Activated naive CD4-positive, alpha-beta T cell (primary cell): Measurements from ENCODE around the gene ERRFI1.

Experiments used
- DNase-seq, 4 experiments: peaks; one replicate each; lab custom pipeline; 2025; lab: John Stamatoyannopoulos, UW

ERRFI1 gene

GRCh38 chr1:8043621-8044020 lies 17.5 kb upstream of the ERRFI1 start:
- no peak for DNase-seq

GRCh38 chr1:8042134-8042533 lies 16.0 kb upstream of the ERRFI1 start:
- DNase-seq, result no peak

- no peak for DNase-seq
Measured at GRCh38 chr1:8040586-8040985, 14.5 kb upstream of the ERRFI1 start.

GRCh38 chr1:8039071-8039470 lies 13.0 kb upstream of the ERRFI1 start:
- DNase-seq, result no peak

GRCh38 chr1:8035289-8035688 lies 9.2 kb upstream of the ERRFI1 start:
- DNase-seq, result no peak

- DNase-seq, result no peak
Measured at GRCh38 chr1:8033322-8033721, 7.2 kb upstream of the ERRFI1 start.

- DNase-seq, result no peak
Measured at GRCh38 chr1:8032366-8032910, 6.3 kb upstream of the ERRFI1 start.

GRCh38 chr1:8031176-8031785 lies 5.2 kb upstream of the ERRFI1 start:
- no peak for DNase-seq

GRCh38 chr1:8028571-8028910 lies 2.4 kb upstream of the ERRFI1 start:
- DNase-seq, result no peak

GRCh38 chr1:8027748-8028570 lies 1.9 kb upstream of the ERRFI1 start:
- no peak for DNase-seq

- no peak for DNase-seq
Measured at GRCh38 chr1:8026976-8027747, 1.1 kb upstream of the ERRFI1 start.

GRCh38 chr1:8025671-8026144 lies 401 bp downstream of the ERRFI1 start:
- no peak for DNase-seq

GRCh38 chr1:8025061-8025670 lies 943 bp downstream of the ERRFI1 start:
- DNase-seq, result no peak

- DNase-seq, result no peak
Measured at GRCh38 chr1:8024329-8024728, 1.8 kb downstream of the ERRFI1 start.

- no peak for DNase-seq
Measured at GRCh38 chr1:8023995-8024313, 2.2 kb downstream of the ERRFI1 start.

- DNase-seq, result no peak
Measured at GRCh38 chr1:8023287-8023994, 2.7 kb downstream of the ERRFI1 start.

GRCh38 chr1:8022395-8023286 lies 3.5 kb downstream of the ERRFI1 start:
- DNase-seq, result no peak

- DNase-seq, result no peak
Measured at GRCh38 chr1:8021676-8022266, 4.3 kb downstream of the ERRFI1 start.

GRCh38 chr1:8020032-8020431 lies 6.1 kb downstream of the ERRFI1 start:
- DNase-seq, result no peak

- DNase-seq, result no peak
Measured at GRCh38 chr1:8019229-8019620, 6.9 kb downstream of the ERRFI1 start.
